Pancreas (tissue), 10 donors: ENCODE data around the gene ZBTB16. TPM values are rescaled to one million over a fixed set of nuclear protein-coding genes. Genes with fewer than 3 reads are reported as not detected.
A peak's percentile ranks its signal among the peaks of the same experiment; 100 is the strongest.

Source experiments
- ATAC-seq, 4 donors: fragments of 200-7000 bp; cut with Tn5 transposase; one replicate each; pipeline versions ENCODE4 v1.8.0 to v1.9.1; 2020; ENCODE audit warnings: mild to moderate bottlenecking in 4 of 4, moderate library complexity in 4 of 4
- DNase-seq, 6 donors: peaks; one replicate each; pipeline ENCODE4 v3.0.0-alpha.2; 2020
- FAIRE-seq: peaks from 2 replicates; lab custom pipeline; 2012; peaks lifted over from hg19 to GRCh38; lab: Jason Lieb, UNC
- H3K27ac ChIP-seq, 4 donors: fragments of 200-600 bp; sonication (generic); 1 replicate in 3 of 4; 2 replicates in 1 of 4; pipeline versions ENCODE4 v1.5.0 to v1.8.0; 2020
- H3K27me3 ChIP-seq, 4 donors: fragments of 200-600 bp; one replicate each; pipeline ENCODE4 v1.8.0; 2021
- H3K36me3 ChIP-seq, 3 donors: fragments of 200-600 bp; sonication (generic) in 1 of 3; one replicate each; pipeline versions ENCODE4 v1.5.0 to v1.8.0; 2020 to 2021
- H3K4me1 ChIP-seq, 3 donors: fragments of 200-600 bp; one replicate each; pipeline ENCODE4 v1.8.0; 2021
- H3K4me3 ChIP-seq, 4 donors: fragments of 200-600 bp; sonication (generic) in 2 of 4; one replicate each; pipeline versions ENCODE4 v1.5.0 to v1.8.0; 2020 to 2021
- H3K9me3 ChIP-seq, 4 donors: fragments of 200-600 bp; one replicate each; pipeline ENCODE4 v1.8.0; 2021
- CTCF ChIP-seq, 4 donors: fragments of 200-600 bp; sonication (generic) in 3 of 4; IDR thresholded peaks; one replicate each; pipeline versions ENCODE4 v1.5.0 to v1.8.0; 2021; ENCODE audit warnings: antibody characterized with exemption in 4 of 4
- WGBS, 2 donors: extraction: QIAGEN DNeasy Blood & Tissue Kit; methylation state at CpG; one replicate each; pipeline ENCODE4 v1.1.7; 2013; 5-methylcytosine and 5-hydroxymethylcytosine counted together
- intact Hi-C, 3 donors: fragments of 100-400 bp; cut with DNase I; formaldehyde crosslinking; loops; one replicate each; pipeline versions ENCODE4 v1.11.1 to v1.14.2; 2022
- polyA plus RNA-seq, 2 donors: library from polyadenylated mRNA; stranded (reverse); fragments of 200-250 nt; gene quantifications; one replicate each; pipeline ENCODE4 v1.2.3, GENCODE V29; 2013
- total RNA-seq, 6 donors: library from RNA; stranded (reverse); fragmentation: NEBNext Ultra II Directional in 4 of 6; extraction: Animal tissue kit (Norgen Biotek cat#: 25700) in 4 of 6; gene quantifications; one replicate each; pipeline versions ENCODE4 v1.2.1 to v1.2.4, GENCODE V29; 2021 to 2023
- donor health status: healthy with polysubstance abuse.
- donor health status: DM: no; HTN: no; CAD: no; lungs with moderate emphysema.
- donor health status: DM: no; HTN: no; CAD: no.
- donor health status: control.
- donor health status: control.
- donor health status: Bipolar disorder and iron deficiency.
- donor health status: DM: yes; HTN: yes; CAD: no.
- donor health status: DM: no; HTN: no; CAD: no.
- donor health status: DM: no; HTN: no; CAD: no.
- donor health status: DM: yes; HTN: yes; CAD: no.

ZBTB16 gene
- total and polyA plus RNA-seq, 8 donors: 8.1 to 76.4 (median 42.3) TPM

- no peak overlapping the region for H3K4me3 ChIP-seq
- H3K36me3 ChIP-seq: peaks cover 0 to 7% (median 2%) of the 10 kb centered on the region in 3 donors
- no peaks in the 10 kb centered on the region for H3K27me3 ChIP-seq
- no peak for ATAC-seq
- intact Hi-C loops: no loop called here
- peak in 1 of 6 donors; percentile 60 for DNase-seq
- no peak overlapping the region for H3K27ac ChIP-seq
- H3K9me3 ChIP-seq: no peaks in the 10 kb centered on the region
- H3K4me1 ChIP-seq: peaks cover 34 to 58% (median 56%) of the 10 kb centered on the region in 3 donors
- WGBS, 2 donors: 49 to 59% methylated on average over 4 of the region's 4 CpGs
- no peak for TF ChIP-seq CTCF (IDR thresholded peaks at IDR 0.05)
- no peak for FAIRE-seq
Observed at GRCh38 chr11:114089748-114090147, 30.2 kb downstream of the ZBTB16 start.

- intact Hi-C loops: no loop called here
- no peak for FAIRE-seq
- no peak for ATAC-seq
- H3K4me1 ChIP-seq: peaks cover 28 to 51% (median 50%) of the 10 kb centered on the region in 3 donors
- no peak overlapping the region for H3K27ac ChIP-seq
- H3K36me3 ChIP-seq: peaks cover 0 to 7% (median 2%) of the 10 kb centered on the region in 3 donors
- 80 to 96% methylated on average over 4 of the region's 4 CpGs for WGBS, 2 donors
- TF ChIP-seq CTCF (IDR thresholded peaks at IDR 0.05): no peak
- no peak for DNase-seq
- no peaks in the 10 kb centered on the region for H3K27me3 ChIP-seq
- no peaks in the 10 kb centered on the region for H3K9me3 ChIP-seq
- H3K4me3 ChIP-seq: no peak overlapping the region
Observed at GRCh38 chr11:114090225-114090910, 30.9 kb downstream of the ZBTB16 start.

GRCh38 chr11:114090976-114091375 is 31.5 kb downstream of the ZBTB16 start:
- Histone ChIP-seq H3K36me3 (peaks cover 0 to 7% (median 2%) of the 10 kb centered on the region in 3 donors), H3K4me1 (peaks cover 27 to 53% (median 52%) of the 10 kb centered on the region in 3 donors), H3K27ac (no peak overlapping the region), H3K4me3 (no peak overlapping the region), H3K9me3 (no peaks in the 10 kb centered on the region), H3K27me3 (no peaks in the 10 kb centered on the region)
- intact Hi-C loops: no loop called here
- no peak for FAIRE-seq
- DNase-seq: no peak
- WGBS, 2 donors: 90 to 93% methylated on average over 10 of the region's 10 CpGs
- no peak for TF ChIP-seq CTCF (IDR thresholded peaks at IDR 0.05)
- ATAC-seq: no peak

GRCh38 chr11:114091516-114092397 is 32.2 kb downstream of the ZBTB16 start:
- Histone ChIP-seq H3K9me3 (no peaks in the 10 kb centered on the region), H3K27me3 (no peaks in the 10 kb centered on the region), H3K4me1 (peaks cover 33 to 54% (median 52%) of the 10 kb centered on the region in 3 donors), H3K4me3 (no peak overlapping the region), H3K36me3 (peaks cover 0 to 7% (median 2%) of the 10 kb centered on the region in 3 donors), H3K27ac (peak overlapping the region in 2 of 4 donors; percentile 13 to 28)
- DNase-seq: no peak
- no peak for TF ChIP-seq CTCF (IDR thresholded peaks at IDR 0.05)
- no peak for ATAC-seq
- intact Hi-C loops: no loop called here
- 72 to 76% methylated on average over 17 of the region's 17 CpGs for WGBS, 2 donors
- no peak for FAIRE-seq
